Uterus (tissue), 4 donors: ENCODE results near the gene UNC13D. TPM values are rescaled to one million over a fixed set of nuclear protein-coding genes. Genes with fewer than 3 reads are reported as not detected.
A peak's percentile ranks its signal among the peaks of the same experiment; 100 is the strongest.

ENCODE experiments used
- DNase-seq, 2 donors: peaks; one replicate each; pipeline ENCODE4 v3.0.0-alpha.2; 2019 to 2020
- H3K27ac ChIP-seq, 2 donors: fragments of 200-600 bp; sonication (generic); 1 replicate in 1 of 2; 2 replicates in 1 of 2; pipeline ENCODE4 v1.5.1; 2016 to 2018
- H3K27me3 ChIP-seq, 2 donors: fragments of 200-600 bp; sonication (generic); one replicate each; pipeline ENCODE4 v1.5.1; 2018 to 2019; ENCODE audit warnings: control low read depth in 1 of 2
- H3K36me3 ChIP-seq, 2 donors: fragments of 200-600 bp; sonication (generic); one replicate each; pipeline ENCODE4 v1.5.1; 2019; ENCODE audit warnings: control low read depth in 1 of 2
- H3K4me1 ChIP-seq, 2 donors: fragments of 200-600 bp; sonication (generic); one replicate each; pipeline ENCODE4 v1.5.1; 2018 to 2019; ENCODE audit warnings: control low read depth in 1 of 2
- H3K4me3 ChIP-seq, 2 donors: fragments of 200-600 bp; sonication (generic); 1 replicate in 1 of 2; 2 replicates in 1 of 2; pipeline ENCODE4 v1.5.1; 2018 to 2019; ENCODE audit warnings: mild to moderate bottlenecking in 1 of 2
- H3K9me3 ChIP-seq, 2 donors: fragments of 200-600 bp; sonication (generic); one replicate each; pipeline ENCODE4 v1.5.1; 2019; ENCODE audit warnings: control low read depth in 1 of 2
- POLR2A ChIP-seq, 2 donors: fragments of 450-650 bp; IDR thresholded peaks; one replicate each; pipeline ENCODE4 v1.6.1; 2016; ENCODE audit warnings: antibody characterized with exemption in 2 of 2, mild to moderate bottlenecking in 1 of 2, moderate library complexity in 1 of 2
- intact Hi-C: fragments of 100-400 bp; cut with DNase I; formaldehyde crosslinking; loops from one replicate; pipeline ENCODE4 v1.15.1; 2023; ENCODE audit warnings: low total_unique reads
- total RNA-seq, 4 donors: library from RNA; depleted of rRNA in 3 of 4; stranded (reverse); fragments of >200 nt in 3 of 4; gene quantifications; one replicate each; pipeline versions ENCODE4 v1.1.0 to v1.2.4, GENCODE V29; 2014 to 2023
- TF ChIP-seq, protein P1 (sequence below), 4 experiments: fragments of 200-600 bp in 2 of 4; fragments of 450-650 bp in 2 of 4; sonication (generic) in 2 of 4; IDR thresholded peaks; one replicate each; pipeline ENCODE4 v1.5.1; 2016 to 2019; ENCODE audit warnings: antibody characterized with exemption in 4 of 4, mild to moderate bottlenecking in 2 of 4, moderate library complexity in 1 of 4
- donor health status: DM: yes; HTN: yes; CAD: no.

Gene UNC13D
- total RNA-seq, 4 donors from 2014 or later, result 1.2 to 32.7 (median 11.8) TPM

DNA sequence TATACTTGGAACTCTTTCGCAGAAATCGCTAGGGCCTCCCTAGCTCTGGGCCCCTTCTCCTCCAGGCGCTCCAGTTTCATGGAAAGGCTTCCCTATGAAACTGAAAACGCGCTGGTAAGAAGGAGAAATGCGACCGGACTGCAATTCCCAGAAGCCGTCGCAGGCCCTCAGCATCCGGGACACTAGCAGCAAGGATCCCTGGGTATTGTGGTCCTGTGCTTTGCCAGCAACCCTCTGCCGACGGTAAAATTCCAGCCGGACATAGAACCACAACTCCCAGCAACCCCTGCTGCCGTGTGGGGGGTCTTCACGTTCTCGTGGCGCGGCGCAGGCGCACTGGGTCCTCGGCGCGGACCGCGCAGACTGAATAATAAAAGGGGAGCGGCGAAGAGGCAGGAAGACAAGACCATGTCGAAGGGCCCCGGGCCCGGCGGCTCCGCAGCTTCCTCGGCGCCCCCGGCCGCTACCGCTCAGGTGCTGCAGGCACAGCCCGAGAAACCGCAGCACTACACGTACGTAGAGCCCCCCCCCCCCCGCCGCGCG is 59.7 kb downstream of the UNC13D start, which contains the start of gene UNK:
Gene UNK (plus strand): TSS at position 334 of the 543 bp plus-strand sequence. CDS start 75 bp downstream, at position 409.
- Histone ChIP-seq H3K27me3 (no peaks in the 10 kb centered on the region), H3K27ac (peak within 1 kb of the TSS; percentile 99 to 100), H3K4me1 (peaks cover 5 to 6% of the 10 kb centered on the region in 2 donors), H3K9me3 (no peaks in the 10 kb centered on the region), H3K36me3 (no peaks in the 10 kb centered on the region), H3K4me3 (peak within 1 kb of the TSS; percentile 75 to 79)
- peak; percentile 98 to 99 for DNase-seq
- peak; percentile 71 to 85 for TF ChIP-seq POLR2A (IDR thresholded peaks at IDR 0.05)
- TF ChIP-seq, protein P1, sequence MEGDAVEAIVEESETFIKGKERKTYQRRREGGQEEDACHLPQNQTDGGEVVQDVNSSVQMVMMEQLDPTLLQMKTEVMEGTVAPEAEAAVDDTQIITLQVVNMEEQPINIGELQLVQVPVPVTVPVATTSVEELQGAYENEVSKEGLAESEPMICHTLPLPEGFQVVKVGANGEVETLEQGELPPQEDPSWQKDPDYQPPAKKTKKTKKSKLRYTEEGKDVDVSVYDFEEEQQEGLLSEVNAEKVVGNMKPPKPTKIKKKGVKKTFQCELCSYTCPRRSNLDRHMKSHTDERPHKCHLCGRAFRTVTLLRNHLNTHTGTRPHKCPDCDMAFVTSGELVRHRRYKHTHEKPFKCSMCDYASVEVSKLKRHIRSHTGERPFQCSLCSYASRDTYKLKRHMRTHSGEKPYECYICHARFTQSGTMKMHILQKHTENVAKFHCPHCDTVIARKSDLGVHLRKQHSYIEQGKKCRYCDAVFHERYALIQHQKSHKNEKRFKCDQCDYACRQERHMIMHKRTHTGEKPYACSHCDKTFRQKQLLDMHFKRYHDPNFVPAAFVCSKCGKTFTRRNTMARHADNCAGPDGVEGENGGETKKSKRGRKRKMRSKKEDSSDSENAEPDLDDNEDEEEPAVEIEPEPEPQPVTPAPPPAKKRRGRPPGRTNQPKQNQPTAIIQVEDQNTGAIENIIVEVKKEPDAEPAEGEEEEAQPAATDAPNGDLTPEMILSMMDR (IDR thresholded peaks at IDR 0.05), result peak in 2 of 4 experiments; percentile 0 to 34
- intact Hi-C loops, result no loop called here

GRCh38 chr17:75783803-75784472 is 60.3 kb downstream of the UNC13D start:
- H3K27ac ChIP-seq, result peak overlapping the region; percentile 99 to 100
- no peak for TF ChIP-seq POLR2A (IDR thresholded peaks at IDR 0.05)
- TF ChIP-seq, protein P1 (IDR thresholded peaks at IDR 0.05), result peak in 1 of 4 experiments; percentile 14
- peak; percentile 62 to 65 for DNase-seq
- H3K27me3 ChIP-seq, result no peaks in the 10 kb centered on the region
- intact Hi-C loops, result no loop called here
- H3K4me1 ChIP-seq, result peaks cover 5 to 6% of the 10 kb centered on the region in 2 donors
- H3K36me3 ChIP-seq, result no peaks in the 10 kb centered on the region
- H3K4me3 ChIP-seq, result peak overlapping the region; percentile 75 to 79
- H3K9me3 ChIP-seq, result no peaks in the 10 kb centered on the region

DNA sequence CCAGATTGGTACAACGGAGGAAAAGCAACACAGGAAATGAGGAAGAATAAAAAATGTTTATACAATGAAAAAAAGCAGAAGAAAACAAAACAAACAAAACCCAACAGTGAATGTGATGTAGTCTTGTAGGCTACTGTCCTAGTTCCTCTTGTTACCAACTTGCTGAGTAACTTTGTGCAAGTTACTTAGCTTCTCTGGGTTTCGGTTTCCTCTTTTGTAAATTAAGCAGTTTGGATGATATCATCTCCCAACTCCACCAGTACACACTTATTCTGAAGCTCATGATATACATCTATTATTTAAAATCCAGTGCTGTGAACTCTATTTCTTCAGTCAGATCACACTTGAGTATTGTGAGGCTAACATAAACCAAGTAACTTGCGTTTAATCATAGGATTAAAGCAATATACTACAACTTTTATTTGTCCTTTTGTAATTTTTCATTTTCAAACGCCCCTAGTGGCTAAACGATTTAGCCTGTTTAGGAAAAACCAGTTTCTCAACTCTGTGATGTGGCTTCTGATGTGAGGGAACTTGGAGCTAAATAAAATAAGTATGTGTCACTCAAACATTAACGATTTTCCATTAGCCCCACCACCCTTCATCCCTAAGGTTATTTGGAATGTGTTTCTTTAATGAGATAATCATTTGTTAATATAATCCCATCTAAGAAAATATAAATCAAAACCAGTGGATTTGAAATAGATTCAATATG is 61.0 kb downstream of the UNC13D start:
- H3K4me3 ChIP-seq, result no peak overlapping the region
- H3K4me1 ChIP-seq, result peaks cover 5 to 6% of the 10 kb centered on the region in 2 donors
- no peak for DNase-seq
- TF ChIP-seq, protein P1 (IDR thresholded peaks at IDR 0.05), result peak; percentile 62 to 79 (median 70)
- no peak for TF ChIP-seq POLR2A (IDR thresholded peaks at IDR 0.05)
- no peaks in the 10 kb centered on the region for H3K27me3 ChIP-seq
- H3K27ac ChIP-seq, result peak overlapping the region; percentile 99 to 100
- intact Hi-C loops, result no loop called here
- no peaks in the 10 kb centered on the region for H3K9me3 ChIP-seq
- H3K36me3 ChIP-seq, result no peaks in the 10 kb centered on the region

GRCh38 chr17:75779987-75780889 is 64.0 kb downstream of the UNC13D start:
- intact Hi-C loops, result no loop called here
- Histone ChIP-seq H3K27me3 (no peaks in the 10 kb centered on the region), H3K27ac (peak overlapping the region; percentile 51 to 58), H3K4me3 (no peak overlapping the region), H3K4me1 (peaks cover 0 to 2% of the 10 kb centered on the region in 2 donors), H3K9me3 (no peaks in the 10 kb centered on the region), H3K36me3 (no peaks in the 10 kb centered on the region)
- DNase-seq, result no peak
- TF ChIP-seq, protein P1 (IDR thresholded peaks at IDR 0.05), result no peak
- no peak for TF ChIP-seq POLR2A (IDR thresholded peaks at IDR 0.05)
